NCI-H510A treated with DMSO at 0.1 percent for 48 hours (cell line): ENCODE measurements around the gene PIK3C2A.

Experiments
- DNase-seq: peaks from one replicate; lab custom pipeline; 2025; lab: John Stamatoyannopoulos, UW

The PIK3C2A gene

DNA sequence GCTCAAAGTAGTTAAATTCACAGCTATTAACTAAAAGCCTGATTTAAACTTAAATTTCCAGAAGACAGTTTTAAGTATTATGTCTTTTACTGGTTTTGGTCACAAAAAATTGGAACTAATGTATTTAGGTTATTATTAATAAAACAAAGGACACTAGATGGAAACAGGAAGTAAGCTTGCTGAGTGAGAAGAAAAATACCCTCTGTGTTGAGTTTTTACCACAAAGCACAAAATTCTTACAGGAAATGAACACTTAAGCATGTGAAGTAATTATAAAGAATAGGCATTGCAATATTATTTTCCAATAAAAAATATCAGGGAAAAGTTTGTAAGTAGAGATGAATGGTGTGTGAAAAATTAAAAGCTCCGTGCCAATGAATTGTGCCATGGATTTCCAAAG, 46.3 kb downstream of the PIK3C2A start:
- no peak for DNase-seq

DNA sequence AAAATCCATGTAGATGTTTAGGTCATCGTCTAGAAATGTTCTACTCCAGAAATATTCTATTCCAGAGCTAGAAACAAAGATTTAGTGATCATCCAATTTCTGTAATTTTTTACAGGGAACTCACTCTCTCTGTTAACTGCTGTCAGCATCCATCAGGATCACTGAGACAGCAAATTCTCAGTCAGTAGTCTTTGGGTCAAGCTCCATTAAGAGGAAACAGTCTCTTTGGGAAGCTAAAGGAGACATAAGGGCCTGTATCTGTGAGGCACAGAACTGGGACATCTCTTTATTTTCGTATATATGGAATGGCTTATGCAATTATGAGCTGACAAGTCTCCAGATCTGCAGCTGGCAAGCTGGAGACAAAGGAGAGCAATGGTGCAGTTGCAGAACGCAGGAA, 48.3 kb downstream of the PIK3C2A start:
- no peak for DNase-seq
